NCI-H460 (cell line): ENCODE results near the gene TAAR8. TPM values are rescaled to one million over a fixed set of nuclear protein-coding genes. Genes with fewer than 3 reads are reported as not detected.
"Not testable (repeated sequence)": the region's sequence is repeated elsewhere in the genome, so short reads cannot be mapped to it uniquely, and the experiment has no call there.

ENCODE experiments used
- DNase-seq: peaks from one replicate; pipeline ENCODE4 v3.0.0-alpha.2; 2016; ENCODE audit warnings: low read depth; ENCODE audit errors: extremely low read depth
- total RNA-seq: library from RNA; depleted of rRNA; stranded (reverse); fragments of >200 nt; shearing (Covaris generic); gene quantifications from 2 replicates; pipeline ENCODE4 v1.2.3, GENCODE V29; 2014

TAAR8 gene
- total RNA-seq, 1 experiment from 2014 or later, result not detected

DNA sequence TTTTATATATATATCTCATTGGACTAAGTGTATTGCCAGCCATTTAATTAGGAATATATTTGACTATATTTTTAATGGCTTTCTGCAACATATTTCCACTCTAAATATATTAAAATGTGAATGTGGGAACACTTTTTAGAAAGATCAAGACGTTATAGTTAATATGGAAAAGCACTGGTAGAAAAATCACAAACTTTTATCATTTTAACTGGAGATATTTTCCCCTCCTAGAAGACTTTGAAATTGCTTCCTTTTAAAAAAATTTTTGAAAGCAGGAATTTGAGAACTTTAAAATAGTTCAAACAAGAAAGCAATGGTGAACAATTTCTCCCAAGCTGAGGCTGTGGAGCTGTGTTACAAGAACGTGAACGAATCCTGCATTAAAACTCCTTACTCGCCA lies 14.5 kb upstream of the TAAR8 start, which contains the start of gene TAAR9:
Gene TAAR9 (plus strand): TSS at position 301 of the 400 bp plus-strand sequence. CDS start 13 bp downstream, at position 314.
- no peak for DNase-seq

DNA sequence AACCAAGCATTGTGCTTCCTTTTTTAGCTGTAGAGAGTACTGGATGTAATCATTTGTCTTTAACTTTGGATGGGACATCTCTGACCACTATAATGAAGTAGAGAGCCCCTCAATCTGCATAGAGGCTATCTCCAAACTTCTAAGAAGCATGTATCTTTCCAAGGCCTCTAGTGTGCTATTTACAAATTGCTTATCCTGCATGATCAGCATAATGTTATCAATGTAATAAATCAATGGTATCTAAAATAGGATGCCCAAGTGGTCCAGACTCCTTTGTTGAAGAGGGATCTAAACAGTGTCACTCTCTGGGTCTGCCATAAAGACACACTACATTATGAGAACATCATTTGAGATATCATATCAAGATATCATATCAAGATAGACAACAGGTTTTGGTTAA lies 7.6 kb upstream of the TAAR8 start:
- DNase-seq, result no peak

DNA sequence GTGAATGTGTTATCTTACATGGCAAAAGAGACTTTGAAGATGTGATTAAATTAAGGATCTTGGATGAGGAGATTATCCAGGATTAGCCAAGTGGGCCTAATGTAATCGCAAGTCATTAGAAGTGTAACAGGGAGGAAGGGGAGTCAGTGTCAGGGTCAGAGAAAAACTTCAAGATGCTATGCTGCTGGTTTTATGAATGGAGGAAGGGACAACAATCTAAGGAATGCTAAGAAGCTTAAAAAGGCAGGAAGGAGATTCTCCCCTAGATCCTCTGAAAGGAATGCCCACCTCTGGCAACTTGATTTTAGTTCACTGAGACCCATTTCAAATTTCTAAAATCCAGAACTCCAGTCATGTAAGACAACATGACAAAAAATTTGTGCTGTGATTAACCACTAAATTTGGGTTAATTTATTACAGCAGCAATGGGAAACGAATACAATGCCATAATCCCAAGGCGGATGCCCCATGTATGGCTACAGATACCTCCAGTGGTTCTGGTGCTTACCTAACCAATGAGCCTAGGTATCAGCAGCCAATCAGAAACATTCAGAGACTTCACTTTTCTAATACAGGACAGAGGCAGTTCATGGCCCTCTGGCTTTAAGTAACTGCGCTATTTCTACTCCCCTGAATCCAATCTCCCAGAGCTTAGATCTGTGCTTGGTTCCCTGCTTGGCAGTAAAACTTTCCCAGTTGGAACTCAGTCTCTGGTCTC lies 3.6 kb upstream of the TAAR8 start:
- no peak for DNase-seq

DNA sequence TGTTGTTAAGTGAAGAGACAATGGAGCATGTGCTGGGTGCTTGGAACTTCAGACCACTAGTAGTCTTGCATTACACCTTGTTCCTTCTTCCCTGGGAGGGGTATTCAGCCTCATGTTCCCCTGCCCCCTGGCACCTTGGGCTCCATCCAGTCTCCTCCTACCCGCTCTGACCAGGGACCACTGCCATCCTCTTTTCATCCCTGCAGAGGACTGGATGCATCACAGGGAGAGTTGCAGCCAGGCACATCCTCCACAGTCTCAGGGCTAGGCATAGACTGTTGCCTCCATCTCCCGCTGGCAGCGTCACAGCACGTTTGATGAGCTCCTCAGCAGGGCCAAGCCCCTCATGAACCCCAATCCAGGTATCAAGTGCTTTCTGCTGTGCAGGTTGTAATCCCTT lies 1.3 kb upstream of the TAAR8 start:
- no peak for DNase-seq

DNA sequence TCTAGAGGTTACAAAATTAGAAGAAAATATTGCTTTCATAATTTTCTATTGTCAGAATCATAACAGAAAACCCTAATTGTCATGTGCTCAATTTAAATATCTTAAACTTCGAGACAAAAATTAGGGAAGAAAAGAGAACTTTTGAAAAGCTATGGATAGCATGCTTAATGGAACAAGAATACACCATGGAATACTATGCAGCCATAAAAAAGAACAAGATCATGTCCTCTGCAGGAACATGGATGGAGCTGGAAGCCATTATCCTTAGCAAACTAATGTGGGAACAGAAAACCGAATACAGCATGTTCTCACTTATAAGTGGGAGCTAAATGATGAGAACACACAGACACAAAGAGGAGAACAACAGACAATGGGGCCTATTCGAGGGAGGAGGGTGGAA lies 7.6 kb downstream of the TAAR8 start:
- not testable (repeated sequence) for DNase-seq

DNA sequence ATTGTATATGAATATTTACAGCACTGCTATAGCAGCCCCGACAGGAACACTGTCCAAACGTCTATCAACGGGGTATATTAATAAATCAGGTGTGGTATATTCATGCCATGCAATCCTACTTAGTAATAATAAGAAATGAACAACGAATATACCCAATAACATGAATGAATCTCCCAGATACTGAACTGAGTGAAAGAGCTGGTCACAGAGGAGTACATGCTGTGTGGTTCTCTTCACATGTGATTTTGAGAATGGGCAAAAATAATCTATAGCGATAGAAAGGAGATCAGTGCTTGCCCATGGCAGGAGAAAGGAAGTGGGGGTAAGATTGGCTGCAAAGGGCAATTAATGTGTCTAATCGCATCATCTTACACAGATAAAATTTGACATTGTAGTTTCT lies 13.9 kb downstream of the TAAR8 start:
- DNase-seq, result no peak

DNA sequence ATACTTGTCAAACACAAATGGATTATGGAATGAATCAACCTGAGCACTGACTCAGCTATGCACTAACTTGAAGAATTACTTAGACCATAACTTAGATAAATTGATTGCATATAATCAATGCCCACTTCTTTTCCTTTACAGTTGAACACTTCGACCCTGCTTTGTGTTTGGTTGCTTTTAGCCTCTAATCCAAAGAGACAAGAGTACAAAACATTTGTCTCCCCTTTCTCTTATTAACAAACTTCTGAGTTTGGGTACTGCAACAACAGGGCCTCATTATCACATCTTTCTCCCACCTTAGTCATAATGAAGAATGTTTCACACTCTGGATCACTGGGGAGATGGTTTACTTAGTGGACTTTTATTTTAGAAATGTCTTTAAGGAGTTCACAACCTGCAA lies 15.1 kb downstream of the TAAR8 start:
- DNase-seq, result no peak

DNA sequence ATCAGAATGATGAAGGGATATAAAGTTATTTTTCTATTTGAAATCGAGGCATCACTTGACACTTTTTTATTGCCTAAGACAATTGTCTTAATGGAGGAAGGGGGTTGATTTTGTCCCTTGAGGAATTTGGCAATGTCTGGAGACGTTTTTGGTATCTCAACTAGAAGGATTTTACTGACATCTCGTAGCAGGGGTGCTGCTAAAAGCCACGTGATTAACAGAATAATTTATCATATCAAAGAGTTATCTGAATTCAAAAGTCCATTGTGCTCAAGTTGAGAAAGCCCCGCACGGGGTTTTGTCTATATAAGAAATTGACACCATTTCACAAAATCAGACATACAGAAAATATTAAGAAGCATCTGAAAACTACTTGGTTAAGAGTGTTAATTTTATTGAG lies 16.1 kb downstream of the TAAR8 start:
- DNase-seq, result no peak

DNA sequence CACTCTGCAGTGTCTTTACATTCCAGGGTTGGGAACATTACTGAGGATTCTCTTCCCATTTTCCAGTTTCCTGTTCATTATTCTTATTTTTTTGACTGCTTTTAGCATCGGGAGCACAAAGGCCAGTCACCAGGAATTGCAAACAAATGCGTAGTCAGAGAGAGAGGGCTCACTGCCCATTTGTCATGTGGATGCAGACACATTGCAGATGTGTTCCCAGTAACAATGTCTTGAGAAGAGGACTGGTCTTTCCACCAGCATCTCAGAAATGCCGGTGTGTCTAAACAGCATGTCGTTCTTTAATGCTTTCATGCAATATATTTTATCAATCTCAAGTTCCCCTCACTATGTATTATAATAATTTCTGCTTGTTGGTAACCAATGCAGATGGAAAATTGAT lies 16.7 kb downstream of the TAAR8 start:
- no peak for DNase-seq

DNA sequence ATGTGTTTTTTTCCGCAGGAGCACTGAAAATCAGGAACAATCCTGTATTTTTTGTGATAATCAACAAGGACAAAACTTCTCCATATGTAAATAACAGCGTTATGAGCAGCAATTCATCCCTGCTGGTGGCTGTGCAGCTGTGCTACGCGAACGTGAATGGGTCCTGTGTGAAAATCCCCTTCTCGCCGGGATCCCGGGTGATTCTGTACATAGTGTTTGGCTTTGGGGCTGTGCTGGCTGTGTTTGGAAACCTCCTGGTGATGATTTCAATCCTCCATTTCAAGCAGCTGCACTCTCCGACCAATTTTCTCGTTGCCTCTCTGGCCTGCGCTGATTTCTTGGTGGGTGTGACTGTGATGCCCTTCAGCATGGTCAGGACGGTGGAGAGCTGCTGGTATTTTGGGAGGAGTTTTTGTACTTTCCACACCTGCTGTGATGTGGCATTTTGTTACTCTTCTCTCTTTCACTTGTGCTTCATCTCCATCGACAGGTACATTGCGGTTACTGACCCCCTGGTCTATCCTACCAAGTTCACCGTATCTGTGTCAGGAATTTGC lies 17.8 kb downstream of the TAAR8 start, which contains the start of gene TAAR6:
Gene TAAR6 (plus strand): TSS at position 102 of the 557 bp plus-strand sequence. CDS start 0 bp downstream, at position 102.
- DNase-seq, result no peak

DNA sequence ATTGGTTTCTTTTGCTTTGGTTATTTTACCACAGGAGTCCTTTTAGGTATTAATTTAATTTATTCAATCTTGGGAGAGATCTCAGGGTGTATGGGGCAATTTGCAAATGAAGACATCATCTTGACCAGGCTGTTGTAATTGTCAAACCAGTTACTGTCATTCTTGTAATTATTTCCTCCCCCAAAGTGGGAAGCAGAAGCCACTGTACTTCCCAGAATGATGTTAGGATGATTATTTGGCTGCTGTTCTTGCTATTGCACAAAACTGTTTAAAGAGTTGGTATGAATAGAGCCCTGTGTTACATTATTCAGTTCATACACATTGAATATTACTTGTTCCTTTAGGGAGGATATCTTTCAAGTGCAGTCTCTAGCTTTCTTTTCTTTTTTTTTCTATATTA lies 19.3 kb downstream of the TAAR8 start:
- DNase-seq, result no peak

DNA sequence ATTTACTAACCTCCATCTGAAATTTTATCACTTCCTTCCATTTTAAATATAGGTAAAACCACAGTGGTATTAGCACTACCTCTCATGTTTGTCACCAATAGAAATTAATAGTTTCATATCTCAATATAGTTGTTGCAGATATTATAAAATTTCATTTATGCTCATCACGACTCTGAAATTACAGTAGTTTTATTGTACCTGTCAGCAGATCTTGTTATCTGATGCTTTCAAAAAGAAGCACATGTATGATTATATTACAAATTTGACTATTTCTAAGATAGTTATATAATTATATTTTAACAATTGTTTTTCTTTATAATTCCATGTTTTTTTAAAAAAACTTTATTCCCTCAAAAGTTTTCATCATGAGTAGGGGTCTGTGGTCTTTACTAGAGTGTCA lies 32.2 kb downstream of the TAAR8 start:
- DNase-seq, result no peak

DNA sequence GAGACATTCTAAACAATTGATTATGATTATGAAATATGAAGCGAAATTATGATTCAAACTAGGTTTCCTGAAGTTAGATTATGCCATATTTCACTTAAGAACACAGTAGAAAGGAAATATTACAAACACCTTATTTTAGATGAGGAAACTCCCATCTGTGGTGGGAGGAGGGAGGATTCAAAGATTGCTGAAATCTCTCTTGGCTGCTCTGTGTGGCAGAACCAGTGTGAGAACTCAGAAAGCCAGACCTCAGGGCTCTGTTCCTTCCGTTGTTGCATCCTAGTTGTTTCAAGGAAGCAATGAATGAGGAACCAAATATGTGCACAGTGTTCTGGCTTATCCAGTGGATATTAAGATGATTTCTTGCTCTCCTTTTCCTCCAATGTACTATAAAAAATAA lies 35.0 kb downstream of the TAAR8 start:
- no peak for DNase-seq

DNA sequence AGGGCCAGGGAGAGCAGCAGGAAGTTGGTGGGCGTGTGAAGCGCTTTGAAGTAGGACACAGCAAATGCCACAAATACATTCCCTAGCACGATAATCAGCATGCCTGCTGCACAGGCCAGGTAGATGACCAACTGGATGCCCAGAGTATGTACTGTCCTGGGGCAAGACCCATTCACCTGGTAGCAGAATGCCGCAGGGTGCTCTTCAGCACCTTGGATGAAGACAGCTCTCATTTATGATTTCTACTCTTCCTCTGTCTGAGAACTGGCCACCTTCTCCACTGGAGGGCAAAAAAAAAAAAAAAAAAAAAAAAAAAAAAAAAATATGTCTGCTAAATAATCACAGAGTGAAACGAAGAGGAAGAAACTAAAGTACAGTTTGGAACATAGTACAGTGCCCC lies 37.0 kb downstream of the TAAR8 start, which contains the start of gene TAAR5:
Gene TAAR5 (minus strand): TSS at position 288 of the 400 bp plus-strand sequence. CDS start 55 bp downstream, at position 233.
- DNase-seq, result no peak

DNA sequence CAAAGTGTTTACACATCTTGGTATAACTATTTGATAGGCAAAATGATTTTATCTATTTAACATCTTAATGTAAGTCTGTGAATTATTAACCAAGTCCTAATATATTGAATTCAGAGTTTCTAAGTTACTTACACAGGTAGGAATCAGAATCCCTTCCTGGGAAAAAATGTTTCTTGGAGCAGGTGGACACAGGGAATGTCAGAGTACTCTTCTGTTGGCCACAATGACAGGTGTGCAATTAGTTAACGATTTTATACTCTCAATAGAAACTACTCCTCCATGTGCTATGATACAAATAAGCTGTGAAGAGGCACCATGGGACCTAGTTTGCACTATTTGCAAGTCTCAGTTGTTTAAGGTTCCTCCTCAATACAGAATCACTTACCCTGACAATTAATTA lies 37.9 kb downstream of the TAAR8 start:
- no peak for DNase-seq

DNA sequence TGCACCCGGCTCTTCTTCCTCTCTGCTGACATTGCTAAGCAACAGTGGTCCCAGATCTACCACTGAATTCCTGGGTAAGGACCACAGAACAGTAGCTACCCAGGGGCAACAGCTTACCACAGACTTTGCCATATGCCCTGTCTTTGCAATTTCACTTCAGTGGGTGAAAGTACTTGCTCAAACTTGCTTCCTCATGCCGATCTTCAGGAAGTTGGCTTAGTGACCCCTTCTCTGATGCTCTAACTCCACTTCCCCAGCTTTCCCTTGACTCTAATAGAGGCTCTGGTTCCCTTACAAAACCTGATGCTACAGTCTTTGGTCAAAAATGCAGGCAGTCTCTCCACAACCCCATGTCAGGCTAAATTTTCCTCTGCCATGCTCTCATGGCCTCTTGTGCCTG lies 40.4 kb downstream of the TAAR8 start:
- no peak for DNase-seq

DNA sequence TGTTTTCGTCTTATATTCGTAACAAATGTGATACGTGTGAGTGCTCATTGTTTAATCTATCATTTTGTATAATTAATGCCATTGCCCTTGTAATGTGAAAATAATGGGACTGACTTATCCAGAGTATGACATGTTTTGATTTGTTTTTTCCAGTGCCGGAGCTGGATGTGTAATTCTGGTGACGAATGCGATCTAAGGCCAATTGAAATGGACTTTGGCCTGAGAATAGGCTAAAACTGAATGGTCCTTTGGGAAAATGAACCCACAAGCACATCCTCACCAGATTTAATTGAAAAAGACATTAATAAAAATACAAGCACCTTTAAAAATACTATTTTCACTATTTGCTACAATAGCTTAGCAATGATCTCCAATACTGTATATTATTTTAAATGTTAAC lies 43.7 kb downstream of the TAAR8 start:
- DNase-seq, result no peak

DNA sequence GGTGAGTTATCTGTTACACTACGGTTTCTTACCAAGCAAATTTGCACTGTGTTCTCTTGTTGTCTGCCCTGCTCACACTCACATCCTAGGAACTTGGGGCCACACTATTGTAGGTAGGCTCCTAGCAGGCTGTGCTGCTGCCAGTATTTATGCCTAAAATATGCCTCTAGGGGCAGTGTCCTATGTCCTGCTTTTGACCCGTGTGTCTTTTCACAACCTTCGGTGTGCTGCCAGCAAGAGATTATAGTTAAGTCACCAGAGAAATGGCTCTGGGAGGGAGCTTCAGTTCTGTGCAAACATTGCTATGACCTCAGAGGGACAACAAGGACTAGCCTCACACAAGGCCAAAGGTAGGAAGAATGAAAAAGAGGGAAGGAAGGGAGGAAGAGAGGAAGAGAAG lies 46.0 kb downstream of the TAAR8 start:
- peak; percentile 16 for DNase-seq

DNA sequence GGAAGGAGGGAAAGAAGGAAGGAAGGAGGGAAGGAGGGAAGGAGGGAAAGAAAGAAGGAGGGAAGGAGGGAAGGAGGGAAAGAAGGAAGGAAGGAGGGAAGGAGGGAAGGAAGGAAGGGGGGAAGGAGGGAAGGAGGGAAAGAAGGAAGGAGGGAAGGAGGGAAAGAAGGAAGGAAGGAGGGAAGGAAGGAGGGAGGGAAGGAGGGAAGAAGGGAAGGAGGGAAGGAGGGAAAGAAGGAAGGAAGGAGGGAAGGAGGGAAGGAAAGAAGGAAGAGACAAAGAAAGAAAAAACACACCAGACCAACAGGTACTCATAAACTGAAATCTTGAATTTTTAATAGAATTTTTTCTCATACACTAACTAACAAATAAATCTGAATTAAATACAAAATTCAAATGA lies 48.4 kb downstream of the TAAR8 start:
- not testable (repeated sequence) for DNase-seq
